HG03565 (cell line): Measurements from ENCODE around the gene HOXC12.

Experiments used
- ATAC-seq: cut with Tn5 transposase; IDR thresholded peaks from one replicate; pipeline ENCODE4 v1.9.1; 2021; ENCODE audit warnings: mild to moderate bottlenecking, moderate library complexity; ENCODE audit not compliant: unreplicated experiment

The HOXC12 gene

DNA sequence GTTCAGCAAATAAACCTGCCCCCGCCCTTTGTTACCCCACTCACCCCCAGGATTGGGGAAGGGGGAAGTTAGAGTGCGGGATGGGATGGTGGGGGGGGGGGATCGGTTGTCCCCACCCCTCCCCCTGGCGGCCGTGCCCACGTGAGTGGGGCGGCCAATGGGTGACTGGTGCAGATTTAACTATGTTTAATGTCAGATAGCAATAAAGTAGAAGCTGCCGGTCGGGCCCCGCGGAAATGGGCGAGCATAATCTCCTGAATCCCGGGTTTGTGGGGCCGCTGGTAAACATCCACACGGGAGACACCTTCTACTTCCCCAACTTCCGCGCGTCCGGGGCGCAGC lies at the start of gene HOXC12:
Gene HOXC12 (plus strand): TSS at position 210 of the 342 bp plus-strand sequence. CDS start 27 bp downstream, at position 237.
- no peak for ATAC-seq

DNA sequence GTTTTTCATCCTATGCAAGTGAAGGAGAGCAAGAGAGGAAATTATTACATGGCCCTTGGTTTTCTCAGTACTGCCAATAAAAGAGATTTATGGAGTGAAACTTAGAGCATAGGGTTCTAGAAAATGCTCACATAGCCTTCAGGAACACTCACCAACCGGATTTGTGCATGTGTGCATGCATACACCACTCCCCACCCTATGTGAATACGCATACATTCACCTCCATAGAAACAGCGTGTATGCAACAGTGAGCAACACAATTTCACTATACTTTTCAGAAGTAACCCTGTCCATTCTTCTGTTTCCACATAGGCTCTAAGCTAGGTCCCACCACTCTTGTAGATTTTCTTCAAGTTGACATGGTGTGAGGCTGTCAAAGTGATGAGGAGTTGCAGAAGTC lies 47.6 kb upstream of the HOXC12 start:
- no peak for ATAC-seq

DNA sequence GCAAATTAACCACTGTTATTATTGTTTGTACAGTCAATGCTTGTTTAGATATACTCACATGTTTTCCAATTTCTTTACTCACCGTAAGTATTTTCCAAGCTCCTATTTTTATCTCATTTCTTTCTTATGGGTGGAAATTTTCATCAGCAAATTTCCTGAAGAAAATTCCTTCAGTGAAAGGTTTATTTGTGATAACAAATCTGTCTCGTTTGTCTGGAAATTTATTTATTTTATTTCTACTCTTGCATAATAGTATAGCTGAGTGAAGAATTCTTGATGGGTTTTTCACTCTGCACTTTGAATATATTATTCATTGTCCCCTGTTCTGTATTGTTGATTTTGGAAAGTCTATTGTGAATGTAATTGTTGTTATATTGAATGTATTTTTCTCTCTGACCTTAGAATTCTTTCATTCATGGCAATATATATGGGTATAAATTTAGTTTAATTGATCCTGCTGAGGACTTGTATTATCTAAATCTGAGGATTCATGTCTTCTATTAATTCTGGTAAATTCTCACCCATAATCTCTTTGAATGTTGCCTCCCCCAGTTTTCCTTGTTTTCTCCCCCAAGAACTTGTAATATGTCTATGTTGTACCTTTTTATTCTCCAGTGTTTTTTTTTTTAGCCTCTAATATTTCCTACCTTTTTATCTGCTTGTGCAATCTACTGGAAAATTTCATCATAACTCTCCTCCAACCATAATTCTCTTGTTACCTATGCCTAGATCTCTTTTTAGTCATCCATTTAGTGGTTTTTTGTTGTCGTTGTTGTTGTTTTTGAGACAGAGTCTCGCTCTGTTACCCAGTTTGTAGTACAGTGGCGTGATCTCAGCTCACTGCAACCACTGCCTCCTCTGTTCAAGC lies 37.7 kb upstream of the HOXC12 start:
- ATAC-seq = no peak

DNA sequence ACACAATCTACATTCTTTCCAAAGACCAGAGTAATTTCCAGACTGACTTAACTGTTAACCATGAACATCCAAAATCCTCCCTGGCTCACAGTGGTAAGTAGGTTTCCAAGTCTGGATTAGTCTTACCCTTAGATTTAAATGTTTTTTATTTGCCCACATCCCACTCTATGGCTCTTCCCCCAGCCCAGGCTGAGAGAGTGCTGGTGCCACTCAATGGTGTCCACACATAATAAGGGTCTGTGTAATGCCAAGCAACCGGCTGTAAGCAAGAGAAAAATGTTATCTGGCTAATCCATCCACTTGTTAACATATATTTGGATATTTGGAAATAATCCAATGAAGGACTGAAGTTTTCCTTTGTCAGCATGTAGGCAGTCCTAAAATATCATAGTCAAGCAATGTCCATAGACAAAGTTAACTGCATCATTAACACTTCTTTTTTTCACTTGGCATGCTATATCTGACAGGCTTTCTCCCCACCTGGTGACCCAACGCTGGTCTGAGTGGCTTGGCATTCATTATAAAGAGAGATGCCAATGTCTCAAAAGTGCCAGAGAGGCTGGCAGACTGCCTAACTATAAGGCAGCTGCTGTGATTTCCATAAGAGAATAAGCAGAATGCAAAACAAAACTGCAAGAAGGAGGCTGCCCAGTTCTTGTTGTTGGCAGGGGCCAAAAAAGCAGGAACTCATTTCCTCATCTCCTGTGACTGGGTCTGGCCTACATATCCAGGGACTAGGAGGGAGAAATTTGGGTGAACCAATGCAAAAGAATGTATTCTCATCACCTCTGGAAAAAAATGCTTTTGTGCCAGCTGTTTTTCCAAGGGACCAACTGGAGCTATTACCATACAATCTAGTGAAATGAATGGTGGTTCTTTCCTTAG lies 29.9 kb upstream of the HOXC12 start:
- no peak for ATAC-seq

- ATAC-seq = no peak
Measured at GRCh38 chr12:53927220-53928029, 27.3 kb upstream of the HOXC12 start.

- ATAC-seq = no peak
Measured at GRCh38 chr12:53928054-53928835, 26.5 kb upstream of the HOXC12 start.

GRCh38 chr12:53929527-53929926 lies 25.2 kb upstream of the HOXC12 start:
- ATAC-seq = no peak

DNA sequence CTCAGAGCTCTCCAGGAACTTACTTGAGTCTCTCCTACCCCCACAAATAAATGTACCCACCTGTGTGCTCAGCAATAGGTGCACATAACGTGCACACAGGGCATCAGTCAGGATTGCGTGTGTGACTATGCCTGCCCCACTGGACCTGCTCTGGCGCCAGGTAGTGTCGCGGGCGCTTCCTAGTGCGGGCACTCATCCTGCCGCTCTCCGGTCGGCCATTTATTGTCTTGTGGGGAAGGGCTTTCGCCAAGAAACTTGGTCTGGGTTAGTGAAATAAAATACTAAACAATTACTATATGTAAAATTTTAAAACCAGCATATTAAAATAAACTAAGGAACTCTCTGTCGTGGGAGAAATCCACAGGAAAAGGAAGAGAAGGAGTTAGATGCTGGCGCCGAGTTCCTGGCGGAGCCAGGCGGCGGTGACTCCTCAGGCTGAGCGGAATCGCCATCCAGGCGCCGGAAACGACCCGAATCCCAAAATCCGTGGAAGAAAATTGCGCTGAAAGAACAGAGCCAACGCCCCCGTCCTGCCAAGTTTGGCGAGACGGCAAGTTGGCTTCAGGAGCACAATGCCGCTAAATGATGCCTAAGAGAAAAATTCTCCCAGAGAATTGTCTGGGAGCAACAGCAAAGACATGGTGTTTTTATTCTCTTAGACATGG lies 24.0 kb upstream of the HOXC12 start:
- ATAC-seq = no peak

DNA sequence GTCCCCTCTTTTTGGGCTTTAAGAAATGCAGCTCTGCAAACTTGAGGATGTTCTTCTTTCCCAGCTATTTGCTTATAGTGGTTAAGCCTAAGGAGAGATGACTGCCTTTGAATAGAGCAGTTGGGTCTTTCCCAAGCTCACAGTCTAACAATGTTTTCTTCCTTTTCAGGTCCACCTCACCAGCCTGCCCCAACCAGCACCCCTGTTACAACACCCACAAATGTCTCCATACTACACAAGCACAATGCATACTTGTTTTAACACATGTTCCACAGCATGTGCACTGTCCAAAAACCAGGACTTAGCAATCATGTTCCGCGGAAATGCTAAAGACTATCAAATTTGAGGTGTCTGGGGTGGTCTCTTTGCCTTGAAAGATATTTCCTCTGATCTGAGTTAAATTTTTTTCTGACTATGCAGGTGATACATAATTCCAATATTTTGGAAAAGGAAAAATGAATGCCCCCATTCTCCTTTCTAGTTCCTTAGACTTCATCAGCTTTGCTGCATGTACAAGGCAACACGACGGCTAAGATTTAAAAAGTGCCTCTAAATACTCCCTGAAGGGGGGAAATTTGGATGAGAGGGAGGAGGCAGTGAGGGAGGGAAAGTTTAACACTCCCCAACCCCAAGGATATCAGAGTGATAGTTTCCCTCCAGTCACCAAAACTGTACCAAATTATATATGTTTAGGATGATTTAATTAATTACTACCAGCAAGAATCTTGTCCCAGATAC lies 22.7 kb upstream of the HOXC12 start:
- ATAC-seq = no peak

GRCh38 chr12:53932915-53933314 lies 21.8 kb upstream of the HOXC12 start:
- ATAC-seq = no peak

DNA sequence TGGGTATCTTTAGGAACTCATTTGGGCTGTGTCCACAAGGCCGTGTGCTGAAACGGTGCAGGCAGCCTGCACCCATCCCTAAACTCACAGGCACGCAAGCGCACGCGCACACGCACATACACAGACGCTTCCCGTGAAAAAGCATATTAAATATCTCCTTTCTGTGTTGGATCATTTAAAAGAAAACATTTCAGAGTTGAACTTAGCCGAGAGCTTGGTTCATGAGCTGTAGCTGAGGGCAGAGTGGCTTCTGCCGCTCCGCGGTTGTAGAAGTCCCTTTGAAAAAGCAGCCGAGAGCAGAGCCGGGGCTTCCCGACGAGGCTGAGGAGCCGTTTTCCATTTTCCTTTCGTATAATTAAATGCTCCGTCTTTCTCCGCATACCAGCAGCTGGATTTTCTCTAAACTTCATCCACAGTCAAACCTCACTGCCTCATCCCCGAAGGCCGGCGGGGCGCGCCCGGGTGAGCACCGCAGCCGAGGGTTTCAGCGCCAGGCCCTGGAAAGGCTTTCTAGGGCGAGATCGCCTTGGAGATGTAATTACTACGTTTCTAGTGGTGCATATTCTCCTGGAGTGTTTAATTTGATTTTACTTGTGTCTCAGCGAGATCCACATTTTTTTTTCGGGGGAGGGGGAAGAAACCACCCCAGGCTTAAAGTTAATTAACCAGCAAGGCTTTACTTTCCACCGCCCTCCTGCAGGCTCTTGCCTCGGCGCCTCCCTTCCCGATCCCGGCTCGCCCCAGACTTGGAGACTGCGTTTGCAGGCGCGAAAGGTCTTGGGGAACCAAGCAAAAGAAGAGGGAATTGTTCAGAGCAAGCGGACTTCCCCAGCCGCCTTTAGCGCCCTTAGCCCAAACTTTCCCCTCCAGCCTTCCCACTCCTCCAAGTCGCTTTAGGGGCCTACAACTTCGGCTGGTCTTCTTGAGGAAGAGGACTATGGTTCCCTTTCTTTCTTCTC lies 19.0 kb upstream of the HOXC12 start:
- ATAC-seq = no peak

- no peak for ATAC-seq
Measured at GRCh38 chr12:53937099-53937498, 17.6 kb upstream of the HOXC12 start.

- no peak for ATAC-seq
Measured at GRCh38 chr12:53937596-53938325, 16.9 kb upstream of the HOXC12 start.

GRCh38 chr12:53938326-53939140 lies 16.2 kb upstream of the HOXC12 start, which contains the start of gene HOXC13:
TSS of gene HOXC13 (plus strand) at chr12:53938831. CDS start at chr12:53938907, 76 bp downstream.
- ATAC-seq = no peak

DNA sequence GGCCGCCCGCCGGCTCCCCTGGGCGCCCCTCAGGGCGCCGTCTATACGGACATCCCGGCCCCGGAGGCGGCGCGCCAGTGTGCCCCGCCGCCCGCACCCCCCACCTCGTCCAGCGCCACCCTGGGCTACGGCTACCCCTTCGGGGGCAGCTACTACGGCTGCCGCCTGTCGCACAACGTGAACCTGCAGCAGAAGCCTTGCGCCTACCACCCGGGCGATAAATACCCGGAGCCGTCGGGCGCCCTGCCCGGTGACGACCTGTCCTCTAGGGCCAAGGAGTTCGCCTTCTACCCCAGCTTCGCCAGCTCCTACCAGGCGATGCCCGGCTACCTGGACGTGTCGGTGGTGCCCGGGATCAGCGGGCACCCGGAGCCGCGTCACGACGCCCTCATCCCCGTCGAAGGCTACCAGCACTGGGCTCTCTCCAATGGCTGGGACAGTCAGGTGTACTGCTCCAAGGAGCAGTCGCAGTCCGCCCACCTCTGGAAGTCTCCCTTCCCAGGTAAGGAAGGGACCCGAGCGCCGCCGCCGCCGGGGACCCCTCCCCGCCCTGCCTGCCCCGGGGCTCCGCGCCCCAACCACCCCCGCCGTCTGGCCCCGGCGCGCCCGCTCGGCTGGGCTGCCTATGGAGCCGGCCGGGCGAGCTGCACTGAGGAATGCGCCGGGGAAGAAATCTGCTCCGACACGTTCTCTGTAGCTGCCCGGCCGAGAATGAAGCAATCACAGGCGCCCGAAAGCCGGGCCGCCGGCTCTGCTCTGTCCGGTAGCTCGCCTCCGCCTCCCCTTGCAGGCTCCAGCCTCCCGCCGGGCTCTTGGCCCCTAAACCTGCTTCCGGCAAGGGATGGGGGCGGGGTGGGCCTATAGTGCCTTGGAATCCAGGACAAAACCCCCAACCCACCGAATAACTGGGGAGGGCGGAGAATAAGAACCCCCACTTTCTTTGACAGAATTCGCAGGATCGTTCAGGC lies 15.3 kb upstream of the HOXC12 start:
- no peak for ATAC-seq
